ENCODE measurements around the gene HRK. TPM values are rescaled to one million over a fixed set of nuclear protein-coding genes. Genes with fewer than 3 reads are reported as not detected.
A peak's percentile ranks its signal among the peaks of the same experiment; 100 is the strongest.

HRK gene
- total and polyA plus RNA-seq, 10 of the 15 experiments (the other 5 are each of a cell fraction or from before 2014, with no cell fraction given), result not detected

GRCh38 chr12:116885491-116885890 lies 4.2 kb upstream of the HRK start:
- TF ChIP-seq SPI1 (IDR thresholded peaks at IDR 0.05; ENCODE audit: borderline replicate concordance, insufficient read depth, low read depth, low read length) (peak; percentile 7; the same call in 1 of the 2 replicates), MEF2A (IDR thresholded peaks at IDR 0.05; ENCODE audit: insufficient read depth, low read depth, low read length) (no peak)
- ATAC-seq (peak; percentile 46), DNase-seq (ENCODE audit: low read depth, low spot score) (no peak), FAIRE-seq (no peak)
- H3K4me1 ChIP-seq (ENCODE audit: control insufficient read depth, insufficient read depth, low read length), result no peaks in the 10 kb centered on the region; the same call in 1 of the 2 replicates
- 74% methylated on average over 2 of the region's 2 CpGs for WGBS (ENCODE audit: insufficient coverage, insufficient replicate concordance, low lambda C conversion rate, missing lambda C conversion rate)
- H3K9ac ChIP-seq (ENCODE audit: control insufficient read depth, insufficient read depth, low read length), result no peak overlapping the region
- H3K79me2 ChIP-seq (ENCODE audit: control insufficient read depth, insufficient read depth, low read length), result no peaks in the 10 kb centered on the region
- H3K4me2 ChIP-seq (ENCODE audit: control insufficient read depth, insufficient read depth), result no peak overlapping the region
- ChIA-PET SMC1A (ENCODE audit: uncharacterized antibody, unreplicated experiment) (no interaction called here), CTCF (no interaction called here), POLR2A (no interaction called here), RAD21 (ENCODE audit: unreplicated experiment) (no interaction called here)
- H3K27ac ChIP-seq (ENCODE audit: control insufficient read depth, insufficient read depth), result no peak overlapping the region
- H3K4me3 ChIP-seq, result no peak overlapping the region
- no peak overlapping the region for H2AFZ ChIP-seq (ENCODE audit: control insufficient read depth, low read depth, low read length)
- intact Hi-C loops (cut with micrococcal nuclease; ENCODE audit: unreplicated experiment), result loop anchor here (10.0 kb wide), 1 partner anchor 151 kb away; the partner anchor contains the start of genes RNFT2 and SPRING1
- no peaks in the 10 kb centered on the region for H3K9me3 ChIP-seq (replicated peaks; ENCODE audit: control insufficient read depth, insufficient read depth, low read length)
- peaks cover 7 to 11% of the 10 kb centered on the region in 2 experiments; a peak in 3 of 4 replicates for H3K27me3 ChIP-seq (replicated peaks in 1 of 2; ENCODE audit: control insufficient read depth in 2 of 2, insufficient read depth in 2 of 2, low read length in 1 of 2)
- H4K20me1 ChIP-seq (ENCODE audit: control insufficient read depth, insufficient read depth), result no peaks in the 10 kb centered on the region
- in situ Hi-C loops (cut with MboI), result no loop called here
- no TSS peak for BruUV-seq (replicated peaks)
- H3K36me3 ChIP-seq (ENCODE audit: control insufficient read depth in 2 of 2, insufficient read depth in 2 of 2, low read length in 1 of 2), result no peaks in the 10 kb centered on the region

- no peak for TF ChIP-seq MTA3 (IDR thresholded peaks at IDR 0.05; ENCODE audit: borderline replicate concordance, low read length)
- TF ChIP-seq RAD21 (IDR thresholded peaks at IDR 0.05; ENCODE audit: insufficient read depth, low read depth, low read length), result no peak
- no peak for TF ChIP-seq ASH2L (IDR thresholded peaks at IDR 0.05; ENCODE audit: borderline replicate concordance, low read depth)
- TF ChIP-seq RELA (IDR thresholded peaks at IDR 0.05; ENCODE audit: borderline replicate concordance, partially characterized antibody), result no peak
- no peak for TF ChIP-seq EP300 (IDR thresholded peaks at IDR 0.05; ENCODE audit: borderline replicate concordance in 1 of 2, control insufficient read depth in 1 of 2, low read depth in 2 of 2, low read length in 2 of 2)
- TF ChIP-seq TCF3 (IDR thresholded peaks at IDR 0.05; ENCODE audit: borderline replicate concordance, insufficient read depth, low read depth, low read length), result no peak
- TF ChIP-seq NFYB (IDR thresholded peaks at IDR 0.05; ENCODE audit: insufficient read depth, low read depth, low read length), result no peak
- SMC1A ChIA-PET (ENCODE audit: uncharacterized antibody, unreplicated experiment), result no interaction called here
- no peaks in the 10 kb centered on the region for H3K79me2 ChIP-seq (ENCODE audit: control insufficient read depth, insufficient read depth, low read length)
- no peaks in the 10 kb centered on the region for H3K9me3 ChIP-seq (replicated peaks; ENCODE audit: control insufficient read depth, insufficient read depth, low read length)
- peaks cover 13 to 17% of the 10 kb centered on the region in 2 experiments; a peak in 3 of 4 replicates for H3K27me3 ChIP-seq (replicated peaks in 1 of 2; ENCODE audit: control insufficient read depth in 2 of 2, insufficient read depth in 2 of 2, low read length in 1 of 2)
- no peaks in the 10 kb centered on the region for H3K36me3 ChIP-seq (ENCODE audit: control insufficient read depth in 2 of 2, insufficient read depth in 2 of 2, low read length in 1 of 2)
- ATAC-seq (no peak), DNase-seq (ENCODE audit: low read depth, low spot score) (no peak), FAIRE-seq (no peak)
- H3K4me2 ChIP-seq (ENCODE audit: control insufficient read depth, insufficient read depth), result no peak overlapping the region
- H2AFZ ChIP-seq (ENCODE audit: control insufficient read depth, low read depth, low read length), result no peak overlapping the region
- CTCF ChIA-PET, result no interaction called here
- POLR2A ChIA-PET, result no interaction called here
- H3K4me1 ChIP-seq (ENCODE audit: control insufficient read depth, insufficient read depth, low read length), result no peaks in the 10 kb centered on the region; the same call in 1 of the 2 replicates
- H3K4me3 ChIP-seq, result no peak overlapping the region
- H3K27ac ChIP-seq (ENCODE audit: control insufficient read depth, insufficient read depth), result no peak overlapping the region
- intact Hi-C loops (cut with micrococcal nuclease; ENCODE audit: unreplicated experiment), result loop anchor here (10.0 kb wide), 1 partner anchor 150 kb away; the partner anchor contains the start of genes RNFT2 and SPRING1
- BruUV-seq (replicated peaks), result no TSS peak
- RAD21 ChIA-PET (ENCODE audit: unreplicated experiment), result no interaction called here
- H3K9ac ChIP-seq (ENCODE audit: control insufficient read depth, insufficient read depth, low read length), result no peak overlapping the region
- no peaks in the 10 kb centered on the region for H4K20me1 ChIP-seq (ENCODE audit: control insufficient read depth, insufficient read depth)
- in situ Hi-C loops (cut with MboI), result no loop called here
- WGBS (ENCODE audit: insufficient coverage, insufficient replicate concordance, low lambda C conversion rate, missing lambda C conversion rate), result 61% methylated on average over 3 of the region's 3 CpGs
Measured at GRCh38 chr12:116884871-116885270, 3.6 kb upstream of the HRK start.

Measured in GM12878 (cell line).